GM21786 (cell line): ENCODE data around the gene ADGRF4.

Experiments
- ATAC-seq: cut with Tn5 transposase; IDR thresholded peaks from one replicate; pipeline ENCODE4 v1.9.1; 2021; ENCODE audit not compliant: unreplicated experiment

ADGRF4 gene

GRCh38 chr6:47680724-47681123, 17.7 kb upstream of the ADGRF4 start:
- ATAC-seq = no peak

GRCh38 chr6:47681201-47681990, 17.0 kb upstream of the ADGRF4 start:
- ATAC-seq = no peak

GRCh38 chr6:47686411-47686810, 12.0 kb upstream of the ADGRF4 start:
- ATAC-seq = no peak

GRCh38 chr6:47687432-47687831, 10.9 kb upstream of the ADGRF4 start:
- ATAC-seq = no peak

GRCh38 chr6:47690214-47690613, 8.2 kb upstream of the ADGRF4 start:
- ATAC-seq = no peak

GRCh38 chr6:47690791-47691190, 7.6 kb upstream of the ADGRF4 start:
- no peak for ATAC-seq

GRCh38 chr6:47697925-47698324, 455 bp upstream of the ADGRF4 start:
- no peak for ATAC-seq

GRCh38 chr6:47700053-47700452, 1.7 kb downstream of the ADGRF4 start:
- ATAC-seq = no peak

GRCh38 chr6:47700596-47700995, 2.2 kb downstream of the ADGRF4 start:
- ATAC-seq = no peak

- ATAC-seq = peak; percentile 98
Observed at GRCh38 chr6:47701363-47701762, 3.0 kb downstream of the ADGRF4 start.

GRCh38 chr6:47709160-47709559, 10.8 kb downstream of the ADGRF4 start:
- no peak for ATAC-seq

GRCh38 chr6:47710295-47710694, 11.9 kb downstream of the ADGRF4 start:
- ATAC-seq = no peak

GRCh38 chr6:47713200-47713599, 14.8 kb downstream of the ADGRF4 start:
- no peak for ATAC-seq

GRCh38 chr6:47714802-47715201, 16.4 kb downstream of the ADGRF4 start:
- no peak for ATAC-seq

- no peak for ATAC-seq
Observed at GRCh38 chr6:47715782-47716181, 17.4 kb downstream of the ADGRF4 start.

GRCh38 chr6:47716207-47716606, 17.8 kb downstream of the ADGRF4 start:
- no peak for ATAC-seq

GRCh38 chr6:47718571-47718970, 20.2 kb downstream of the ADGRF4 start:
- no peak for ATAC-seq

- ATAC-seq = no peak
Observed at GRCh38 chr6:47721189-47721588, 22.8 kb downstream of the ADGRF4 start.

GRCh38 chr6:47722194-47722593, 23.8 kb downstream of the ADGRF4 start:
- peak; percentile 74 for ATAC-seq

GRCh38 chr6:47724300-47724699, 25.9 kb downstream of the ADGRF4 start:
- no peak for ATAC-seq

- ATAC-seq = no peak
Observed at GRCh38 chr6:47727391-47727790, 29.0 kb downstream of the ADGRF4 start.

GRCh38 chr6:47729019-47729418, 30.6 kb downstream of the ADGRF4 start:
- no peak for ATAC-seq

GRCh38 chr6:47729457-47729856, 31.1 kb downstream of the ADGRF4 start:
- ATAC-seq = no peak
